GM19099 (cell line): Measurements from ENCODE around the gene FKBP9.

ENCODE experiments used
- POLR2A ChIP-seq: IDR thresholded peaks from 3 replicates; pipeline ENCODE4 v1.6.1; 2011; ENCODE audit warnings: low read depth; ENCODE audit not compliant: insufficient read length; ENCODE audit errors: extremely low read depth

FKBP9 gene

DNA sequence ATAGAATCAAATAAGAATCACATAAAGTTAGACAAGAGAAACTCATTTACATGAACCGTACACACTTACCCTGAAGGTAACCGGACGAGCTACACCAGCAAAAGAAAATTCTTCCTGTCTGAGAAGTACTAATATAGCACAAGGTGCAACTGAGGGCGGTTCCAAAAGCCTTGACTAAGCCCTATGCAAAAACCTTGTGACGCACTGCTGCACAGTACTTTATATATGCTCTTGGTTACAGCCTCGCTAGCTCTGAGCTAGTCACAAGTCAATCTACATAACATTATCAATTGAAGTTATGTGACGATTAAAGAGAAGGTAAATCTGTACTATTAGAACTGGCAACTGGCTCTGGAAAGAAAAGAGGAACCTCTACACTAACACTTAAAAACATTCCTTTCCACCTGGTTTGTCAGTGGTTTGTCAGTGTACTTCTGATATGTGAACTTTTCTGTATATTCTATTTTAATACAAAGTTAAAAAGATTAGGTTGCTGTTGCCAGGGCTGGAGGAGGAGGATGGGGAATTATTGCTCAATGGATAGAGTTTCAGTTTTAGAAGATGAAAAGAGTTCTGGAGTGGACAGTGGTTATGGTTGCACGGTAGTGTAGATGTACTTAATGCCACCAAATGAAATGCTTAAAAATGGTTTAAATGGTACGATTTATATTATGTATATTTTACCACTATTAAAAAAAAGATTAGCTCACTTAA lies 83.7 kb downstream of the FKBP9 start:
- TF ChIP-seq POLR2A = peak; percentile 97

GRCh38 chr7:33041631-33042428 lies 84.6 kb downstream of the FKBP9 start:
- TF ChIP-seq POLR2A = no peak

DNA sequence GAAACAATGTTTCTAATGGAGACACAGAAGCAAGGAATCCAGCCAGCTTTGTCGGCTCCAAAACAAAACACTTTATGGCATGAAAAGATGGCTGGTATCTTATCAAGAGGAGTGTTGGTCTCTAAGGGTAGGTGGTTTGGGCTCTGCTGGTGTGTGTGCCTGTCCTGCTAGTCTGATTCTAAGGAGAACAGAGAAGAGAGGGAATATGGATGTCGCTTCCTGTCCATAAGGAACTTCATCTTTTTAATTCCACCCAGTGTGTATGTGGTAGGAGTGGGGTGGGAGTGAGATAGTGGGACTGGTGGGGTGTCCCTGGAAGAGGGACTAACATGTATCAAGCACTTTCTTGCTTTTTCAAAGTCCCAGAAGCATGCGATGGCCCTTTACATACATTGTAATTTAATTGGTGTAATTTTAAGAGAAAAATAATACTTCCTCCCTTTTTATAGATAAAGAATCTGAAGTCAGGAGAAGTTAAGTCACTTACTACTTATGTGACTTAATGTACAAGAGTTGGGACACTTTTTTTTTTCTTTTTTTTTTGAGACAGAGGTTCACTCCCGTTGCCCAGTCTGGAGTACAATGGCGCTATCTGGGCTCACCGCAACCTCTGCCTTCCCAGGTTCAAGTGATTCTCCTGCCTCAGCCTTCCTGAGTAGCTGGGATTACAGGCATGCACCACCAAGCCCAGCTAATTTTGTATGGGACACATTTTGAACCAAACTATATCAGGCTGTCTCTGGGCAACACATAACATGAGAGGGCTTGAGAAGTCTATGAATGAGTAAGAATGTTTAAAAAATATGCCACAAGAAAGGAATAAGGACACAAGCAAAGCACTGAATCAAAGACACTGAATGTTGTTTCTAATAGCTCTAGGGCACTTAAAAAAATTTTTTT lies 86.5 kb downstream of the FKBP9 start:
- TF ChIP-seq POLR2A = no peak

DNA sequence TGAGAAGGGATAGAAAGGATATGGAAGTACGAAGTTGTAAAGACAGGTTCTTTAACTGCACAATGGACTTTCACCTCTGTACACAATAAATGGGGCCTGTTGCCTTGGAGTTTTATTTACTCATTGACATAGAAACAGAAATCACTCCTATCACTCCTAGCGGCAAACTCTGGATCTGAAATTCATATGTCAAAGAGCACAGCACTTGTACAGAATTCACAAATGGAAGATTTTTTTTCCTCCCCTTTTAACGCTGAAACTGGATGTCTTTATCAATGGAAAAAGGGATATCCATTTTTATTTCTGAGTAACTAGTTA lies 87.1 kb downstream of the FKBP9 start:
- no peak for TF ChIP-seq POLR2A

- TF ChIP-seq POLR2A = no peak
Measured at GRCh38 chr7:33044986-33045385, 87.7 kb downstream of the FKBP9 start.

GRCh38 chr7:33048257-33048656 lies 91.0 kb downstream of the FKBP9 start:
- no peak for TF ChIP-seq POLR2A

- TF ChIP-seq POLR2A = no peak
Measured at GRCh38 chr7:33048704-33049103, 91.5 kb downstream of the FKBP9 start.

GRCh38 chr7:33050535-33051318 lies 93.5 kb downstream of the FKBP9 start:
- no peak for TF ChIP-seq POLR2A

DNA sequence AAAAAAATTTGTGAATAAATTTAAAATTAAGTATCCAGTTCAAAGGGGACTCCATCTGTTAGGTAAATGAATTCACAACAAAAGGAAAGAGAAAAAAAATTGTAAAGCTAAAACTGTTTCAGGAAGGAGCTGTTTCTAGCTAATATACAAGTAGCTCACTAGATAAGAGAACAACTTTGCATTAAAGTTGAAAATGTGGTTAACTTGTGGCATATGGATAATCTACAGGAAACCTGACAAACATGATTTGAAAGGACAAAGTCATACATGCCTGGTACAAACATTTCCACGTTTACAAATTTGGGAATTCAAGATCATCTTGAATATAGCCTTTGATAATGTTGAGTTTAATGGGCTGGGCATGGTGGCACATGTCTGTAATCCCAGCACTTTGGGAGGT lies 96.5 kb downstream of the FKBP9 start:
- no peak for TF ChIP-seq POLR2A

- TF ChIP-seq POLR2A = no peak
Measured at GRCh38 chr7:33054261-33054964, 97.2 kb downstream of the FKBP9 start.

- no peak for TF ChIP-seq POLR2A
Measured at GRCh38 chr7:33055158-33055557, 97.9 kb downstream of the FKBP9 start.
